Effector memory CD4-positive, alpha-beta T cell (primary cell): ENCODE data around the gene HIVEP3.

Source experiments
- DNase-seq, 3 donors: peaks; one replicate each; pipeline ENCODE4 v3.0.0-alpha.2; 2020
- H3K27ac ChIP-seq: 2 replicates; pipeline ENCODE4 v1.7.0; 2013; ENCODE audit warnings: mild to moderate bottlenecking, low read length, moderate library complexity; ENCODE audit not compliant: insufficient read depth, poor library complexity, severe bottlenecking
- H3K27me3 ChIP-seq: replicated peaks from 2 replicates; pipeline ENCODE4 v1.7.0; 2013; ENCODE audit warnings: mild to moderate bottlenecking, low read length; ENCODE audit not compliant: insufficient read depth, control insufficient read depth, poor library complexity, severe bottlenecking
- H3K36me3 ChIP-seq: 2 replicates; pipeline ENCODE4 v1.7.0; 2013; ENCODE audit warnings: mild to moderate bottlenecking, low read length, moderate library complexity; ENCODE audit not compliant: control insufficient read depth, insufficient read depth
- H3K4me1 ChIP-seq: 2 replicates; pipeline ENCODE4 v1.7.0; 2013; ENCODE audit warnings: low read length, mild to moderate bottlenecking; ENCODE audit not compliant: control insufficient read depth, insufficient read depth, poor library complexity, severe bottlenecking
- H3K4me3 ChIP-seq: 2 replicates; pipeline ENCODE4 v1.7.0; 2013; ENCODE audit warnings: low read length, low read depth, mild to moderate bottlenecking; ENCODE audit not compliant: insufficient read depth, poor library complexity, severe bottlenecking
- H3K9me3 ChIP-seq: 2 replicates; pipeline ENCODE4 v1.7.0; 2013; ENCODE audit warnings: mild to moderate bottlenecking, low read length, moderate library complexity; ENCODE audit not compliant: control insufficient read depth

Gene HIVEP3

GRCh38 chr1:41876576-41877445, 41.9 kb downstream of the HIVEP3 start:
- Histone ChIP-seq H3K9me3 (no peaks in the 10 kb centered on the region), H3K27ac (no peak overlapping the region), H3K36me3 (no peaks in the 10 kb centered on the region), H3K4me3 (no peak overlapping the region), H3K4me1 (no peaks in the 10 kb centered on the region), H3K27me3 (no peaks in the 10 kb centered on the region)
- no peak for DNase-seq

GRCh38 chr1:41875487-41875886, 43.2 kb downstream of the HIVEP3 start:
- no peaks in the 10 kb centered on the region for H3K9me3 ChIP-seq
- DNase-seq, result no peak
- H3K4me1 ChIP-seq, result no peaks in the 10 kb centered on the region
- no peak overlapping the region for H3K27ac ChIP-seq
- no peak overlapping the region for H3K4me3 ChIP-seq
- no peaks in the 10 kb centered on the region for H3K36me3 ChIP-seq
- no peaks in the 10 kb centered on the region for H3K27me3 ChIP-seq

- Histone ChIP-seq H3K4me1 (no peaks in the 10 kb centered on the region), H3K27ac (no peak overlapping the region), H3K36me3 (no peaks in the 10 kb centered on the region), H3K4me3 (no peak overlapping the region), H3K9me3 (no peaks in the 10 kb centered on the region), H3K27me3 (no peaks in the 10 kb centered on the region)
- no peak for DNase-seq
Measured at GRCh38 chr1:41874903-41875411, 43.8 kb downstream of the HIVEP3 start.

- Histone ChIP-seq H3K27ac (no peak overlapping the region), H3K36me3 (no peaks in the 10 kb centered on the region), H3K4me3 (no peak overlapping the region), H3K4me1 (no peaks in the 10 kb centered on the region), H3K27me3 (no peaks in the 10 kb centered on the region), H3K9me3 (no peaks in the 10 kb centered on the region)
- DNase-seq, result no peak
Measured at GRCh38 chr1:41874151-41874719, 44.5 kb downstream of the HIVEP3 start.

- no peak overlapping the region for H3K27ac ChIP-seq
- no peaks in the 10 kb centered on the region for H3K4me1 ChIP-seq
- DNase-seq, result no peak
- H3K27me3 ChIP-seq, result no peaks in the 10 kb centered on the region
- H3K36me3 ChIP-seq, result no peaks in the 10 kb centered on the region
- no peak overlapping the region for H3K4me3 ChIP-seq
- H3K9me3 ChIP-seq, result no peaks in the 10 kb centered on the region
Measured at GRCh38 chr1:41872074-41872473, 46.6 kb downstream of the HIVEP3 start.

GRCh38 chr1:41870076-41870562, 48.6 kb downstream of the HIVEP3 start:
- Histone ChIP-seq H3K36me3 (no peaks in the 10 kb centered on the region), H3K27me3 (no peaks in the 10 kb centered on the region)
- DNase-seq, result no peak

GRCh38 chr1:41868241-41868998, 50.3 kb downstream of the HIVEP3 start:
- H3K27me3 ChIP-seq, result no peaks in the 10 kb centered on the region
- no peaks in the 10 kb centered on the region for H3K4me1 ChIP-seq
- DNase-seq, result no peak
- H3K9me3 ChIP-seq, result no peaks in the 10 kb centered on the region
- H3K36me3 ChIP-seq, result no peaks in the 10 kb centered on the region
- H3K4me3 ChIP-seq, result no peak overlapping the region
- no peak overlapping the region for H3K27ac ChIP-seq

More at GRCh38 chr1:41870076-41870562, 48.6 kb downstream of the HIVEP3 start:
- H3K9me3 ChIP-seq, result no peaks in the 10 kb centered on the region
- H3K27ac ChIP-seq, result no peak overlapping the region
- no peaks in the 10 kb centered on the region for H3K4me1 ChIP-seq
- H3K4me3 ChIP-seq, result no peak overlapping the region

- Histone ChIP-seq H3K9me3 (no peaks in the 10 kb centered on the region), H3K27ac (no peak overlapping the region), H3K36me3 (no peaks in the 10 kb centered on the region), H3K4me1 (peaks cover 4% of the 10 kb centered on the region), H3K27me3 (no peaks in the 10 kb centered on the region), H3K4me3 (no peak overlapping the region)
- DNase-seq, result no peak
Measured at GRCh38 chr1:41866285-41866684, 52.4 kb downstream of the HIVEP3 start.

GRCh38 chr1:41864471-41865040, 54.2 kb downstream of the HIVEP3 start:
- Histone ChIP-seq H3K27me3 (no peaks in the 10 kb centered on the region), H3K9me3 (no peaks in the 10 kb centered on the region), H3K27ac (no peak overlapping the region), H3K4me3 (no peak overlapping the region), H3K36me3 (no peaks in the 10 kb centered on the region), H3K4me1 (peaks cover 4% of the 10 kb centered on the region)
- no peak for DNase-seq
